ENCODE measurements around the gene ZNF200. TPM values are rescaled to one million over a fixed set of nuclear protein-coding genes. Genes with fewer than 3 reads are reported as not detected.
"Not testable (repeated sequence)": the region's sequence is repeated elsewhere in the genome, so short reads cannot be mapped to it uniquely, and the experiment has no call there.

ZNF200 gene
- total RNA-seq, 1 donor from 2014 or later, result 5.2 TPM

- no peaks in the 10 kb centered on the region for H3K36me3 ChIP-seq
- TF ChIP-seq POLR2AphosphoS5 (IDR thresholded peaks at IDR 0.05; ENCODE audit: insufficient read depth in 1 of 2, low read depth in 1 of 2) (no peak), POLR2A (IDR thresholded peaks at IDR 0.05) (no peak), CTCF (IDR thresholded peaks at IDR 0.05) (no peak)
- H3K27me3 ChIP-seq, result no peaks in the 10 kb centered on the region
- H3K9me3 ChIP-seq, result peaks cover 10% of the 10 kb centered on the region
- DNase-seq (ENCODE audit: extremely low spot score in 2 of 2), result no peak
- H3K4me3 ChIP-seq, result no peak overlapping the region
- no peak overlapping the region for H3K27ac ChIP-seq
- intact Hi-C loops (cut with DNase I), result no loop called here
- no peaks in the 10 kb centered on the region for H3K4me1 ChIP-seq
Observed at GRCh38 chr16:3202903-3203539, 31.9 kb downstream of the ZNF200 start.

GRCh38 chr16:3198334-3199072 is 36.5 kb downstream of the ZNF200 start:
- H3K27me3 ChIP-seq, result peaks cover 3% of the 10 kb centered on the region
- H3K4me3 ChIP-seq, result no peak overlapping the region
- H3K36me3 ChIP-seq, result no peaks in the 10 kb centered on the region
- no peaks in the 10 kb centered on the region for H3K4me1 ChIP-seq
- H3K9me3 ChIP-seq, result no peaks in the 10 kb centered on the region
- H3K27ac ChIP-seq, result no peak overlapping the region
- no peak for DNase-seq (ENCODE audit: extremely low spot score in 2 of 2)
- intact Hi-C loops (cut with DNase I), result no loop called here
- no peak for TF ChIP-seq POLR2AphosphoS5 (IDR thresholded peaks at IDR 0.05; ENCODE audit: insufficient read depth in 1 of 2, low read depth in 1 of 2)
- TF ChIP-seq CTCF (IDR thresholded peaks at IDR 0.05), result no peak
- TF ChIP-seq POLR2A (IDR thresholded peaks at IDR 0.05), result no peak

- intact Hi-C loops (cut with DNase I); H3K27ac ChIP-seq; H3K36me3 ChIP-seq; DNase-seq (ENCODE audit: extremely low spot score in 2 of 2); H3K9me3 ChIP-seq; H3K27me3 ChIP-seq; H3K4me1 ChIP-seq; H3K4me3 ChIP-seq: not testable (repeated sequence)
Observed at GRCh38 chr16:3197694-3198333, 37.1 kb downstream of the ZNF200 start.

GRCh38 chr16:3195975-3196374 is 39.0 kb downstream of the ZNF200 start:
- Histone ChIP-seq H3K27me3 (peaks cover 24% of the 10 kb centered on the region), H3K36me3 (no peaks in the 10 kb centered on the region), H3K4me3 (no peak overlapping the region), H3K4me1 (no peaks in the 10 kb centered on the region), H3K9me3 (no peaks in the 10 kb centered on the region), H3K27ac (no peak overlapping the region)
- intact Hi-C loops (cut with DNase I), result no loop called here
- TF ChIP-seq POLR2AphosphoS5 (IDR thresholded peaks at IDR 0.05; ENCODE audit: insufficient read depth in 1 of 2, low read depth in 1 of 2), result no peak
- TF ChIP-seq CTCF (IDR thresholded peaks at IDR 0.05), result no peak
- no peak for TF ChIP-seq POLR2A (IDR thresholded peaks at IDR 0.05)
- DNase-seq (ENCODE audit: extremely low spot score in 2 of 2), result no peak

GRCh38 chr16:3194792-3195191 is 40.2 kb downstream of the ZNF200 start:
- intact Hi-C loops (cut with DNase I), result no loop called here
- H3K27me3 ChIP-seq, result peaks cover 30% of the 10 kb centered on the region
- no peaks in the 10 kb centered on the region for H3K9me3 ChIP-seq
- H3K36me3 ChIP-seq, result no peaks in the 10 kb centered on the region
- H3K4me1 ChIP-seq, result peaks cover 4% of the 10 kb centered on the region
- H3K27ac ChIP-seq, result no peak overlapping the region
- TF ChIP-seq POLR2A (IDR thresholded peaks at IDR 0.05) (no peak), CTCF (IDR thresholded peaks at IDR 0.05) (no peak), POLR2AphosphoS5 (IDR thresholded peaks at IDR 0.05; ENCODE audit: insufficient read depth in 1 of 2, low read depth in 1 of 2) (no peak)
- H3K4me3 ChIP-seq, result no peak overlapping the region
- no peak for DNase-seq (ENCODE audit: extremely low spot score in 2 of 2)
